ENCODE measurements around the gene SLC37A4.
"Not testable (repeated sequence)": the region's sequence is repeated elsewhere in the genome, so short reads cannot be mapped to it uniquely, and the experiment has no call there.

SLC37A4 gene

DNA sequence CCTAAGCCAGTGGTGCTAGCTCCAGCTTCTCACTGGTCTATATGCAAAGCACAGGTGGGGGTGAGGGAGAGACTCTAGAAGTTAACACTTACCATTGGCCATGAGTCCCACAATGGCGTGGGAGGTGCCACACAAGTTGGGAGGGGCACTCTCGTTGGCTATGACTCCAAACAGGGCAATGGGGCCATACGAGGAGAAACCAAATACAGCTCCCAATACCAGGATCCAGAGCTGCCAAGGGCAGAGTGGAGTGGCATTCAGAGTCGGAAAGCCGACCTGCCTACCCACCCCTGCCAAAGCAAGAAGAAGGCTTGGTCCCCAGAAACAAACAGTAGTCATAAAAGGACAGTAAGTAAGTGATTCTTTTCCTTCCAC is 5.6 kb downstream of the SLC37A4 start:
- H3K4me3 ChIP-seq (ENCODE audit: low read depth, low read length), result no peak overlapping the region
- TF ChIP-seq, protein P1, sequence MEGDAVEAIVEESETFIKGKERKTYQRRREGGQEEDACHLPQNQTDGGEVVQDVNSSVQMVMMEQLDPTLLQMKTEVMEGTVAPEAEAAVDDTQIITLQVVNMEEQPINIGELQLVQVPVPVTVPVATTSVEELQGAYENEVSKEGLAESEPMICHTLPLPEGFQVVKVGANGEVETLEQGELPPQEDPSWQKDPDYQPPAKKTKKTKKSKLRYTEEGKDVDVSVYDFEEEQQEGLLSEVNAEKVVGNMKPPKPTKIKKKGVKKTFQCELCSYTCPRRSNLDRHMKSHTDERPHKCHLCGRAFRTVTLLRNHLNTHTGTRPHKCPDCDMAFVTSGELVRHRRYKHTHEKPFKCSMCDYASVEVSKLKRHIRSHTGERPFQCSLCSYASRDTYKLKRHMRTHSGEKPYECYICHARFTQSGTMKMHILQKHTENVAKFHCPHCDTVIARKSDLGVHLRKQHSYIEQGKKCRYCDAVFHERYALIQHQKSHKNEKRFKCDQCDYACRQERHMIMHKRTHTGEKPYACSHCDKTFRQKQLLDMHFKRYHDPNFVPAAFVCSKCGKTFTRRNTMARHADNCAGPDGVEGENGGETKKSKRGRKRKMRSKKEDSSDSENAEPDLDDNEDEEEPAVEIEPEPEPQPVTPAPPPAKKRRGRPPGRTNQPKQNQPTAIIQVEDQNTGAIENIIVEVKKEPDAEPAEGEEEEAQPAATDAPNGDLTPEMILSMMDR (IDR thresholded peaks at IDR 0.05; ENCODE audit: control insufficient read depth, extremely low read depth, insufficient read depth), result no peak
- DNase-seq (ENCODE audit: low read depth), result no peak

DNA sequence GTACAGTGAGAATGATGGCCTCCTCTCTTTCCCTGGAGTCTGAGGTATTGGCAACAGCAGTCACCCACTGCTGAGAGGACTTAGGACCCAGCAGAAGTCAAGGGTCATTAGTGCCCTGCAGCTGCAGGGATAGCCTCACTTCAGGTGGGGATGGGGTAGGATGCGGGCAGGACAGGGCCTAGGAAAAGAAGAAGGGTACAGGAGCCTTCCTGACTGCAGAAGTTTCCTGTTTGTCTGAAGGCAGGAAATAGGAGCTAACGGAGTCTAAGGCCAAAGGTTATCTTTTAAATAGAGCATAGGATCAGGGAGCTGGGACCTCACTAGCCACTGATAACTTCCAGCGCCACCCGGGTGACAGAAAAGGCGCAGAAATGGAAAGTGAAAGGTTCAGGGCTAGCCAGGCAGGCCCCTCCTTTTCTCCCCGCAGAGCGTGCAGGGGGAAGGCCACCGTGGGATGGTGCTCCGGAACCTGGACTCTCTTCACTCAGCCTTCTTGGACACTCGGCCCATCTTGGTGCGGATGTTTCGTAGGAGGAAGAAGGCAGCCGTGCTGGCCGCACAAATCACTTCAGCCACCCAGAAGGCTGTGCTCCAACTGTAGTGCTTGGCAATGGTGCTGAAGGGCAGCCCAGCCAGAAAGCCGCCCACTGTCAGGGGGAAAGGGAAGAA is 6.1 kb downstream of the SLC37A4 start:
- TF ChIP-seq, protein P1 (IDR thresholded peaks at IDR 0.05; ENCODE audit: control insufficient read depth, extremely low read depth, insufficient read depth), result no peak
- H3K4me3 ChIP-seq (ENCODE audit: low read depth, low read length), result no peak overlapping the region
- no peak for DNase-seq (ENCODE audit: low read depth)

DNA sequence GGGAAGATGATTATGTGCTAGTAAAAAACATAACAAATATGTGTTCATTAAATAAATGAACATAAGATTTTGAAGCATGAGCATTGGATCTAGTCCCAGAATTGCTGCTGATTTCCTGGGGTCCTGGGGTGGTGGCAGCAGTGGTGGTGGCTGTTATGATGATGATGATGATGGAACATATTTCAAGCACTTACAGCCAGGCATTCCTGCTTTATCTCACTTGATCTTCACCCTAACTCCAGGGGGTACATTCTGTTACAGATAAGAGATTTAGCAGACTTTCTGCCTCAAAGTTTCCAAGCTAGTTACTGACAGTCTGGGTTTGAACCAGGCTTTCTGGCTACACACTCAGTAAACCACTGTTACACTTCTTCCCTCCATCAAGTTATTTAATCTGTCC is 6.9 kb downstream of the SLC37A4 start:
- TF ChIP-seq, protein P1 (IDR thresholded peaks at IDR 0.05; ENCODE audit: control insufficient read depth, extremely low read depth, insufficient read depth), result no peak
- no peak overlapping the region for H3K4me3 ChIP-seq (ENCODE audit: low read depth, low read length)
- DNase-seq (ENCODE audit: low read depth), result no peak

DNA sequence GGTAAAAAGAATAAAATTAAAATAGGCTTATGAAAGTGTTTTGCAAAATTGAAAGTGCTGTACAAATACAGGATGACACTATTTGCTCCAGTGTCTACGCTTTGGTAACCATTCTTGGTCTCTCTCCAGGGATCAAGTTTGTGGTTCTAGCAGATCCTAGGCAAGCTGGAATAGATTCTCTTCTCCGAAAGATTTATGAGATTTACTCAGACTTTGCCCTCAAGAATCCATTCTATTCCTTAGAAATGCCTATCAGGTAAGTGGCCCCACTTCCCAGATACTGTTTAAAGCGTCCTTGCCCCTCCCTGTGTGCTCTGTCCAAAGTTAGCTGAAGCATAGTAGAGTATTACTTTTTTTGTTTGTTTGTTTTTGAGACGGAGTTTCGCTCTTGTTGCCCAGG is 9.0 kb downstream of the SLC37A4 start:
- no peak for DNase-seq (ENCODE audit: low read depth)
- TF ChIP-seq, protein P1 (IDR thresholded peaks at IDR 0.05; ENCODE audit: control insufficient read depth, extremely low read depth, insufficient read depth), result no peak
- H3K4me3 ChIP-seq (ENCODE audit: low read depth, low read length), result no peak overlapping the region

DNA sequence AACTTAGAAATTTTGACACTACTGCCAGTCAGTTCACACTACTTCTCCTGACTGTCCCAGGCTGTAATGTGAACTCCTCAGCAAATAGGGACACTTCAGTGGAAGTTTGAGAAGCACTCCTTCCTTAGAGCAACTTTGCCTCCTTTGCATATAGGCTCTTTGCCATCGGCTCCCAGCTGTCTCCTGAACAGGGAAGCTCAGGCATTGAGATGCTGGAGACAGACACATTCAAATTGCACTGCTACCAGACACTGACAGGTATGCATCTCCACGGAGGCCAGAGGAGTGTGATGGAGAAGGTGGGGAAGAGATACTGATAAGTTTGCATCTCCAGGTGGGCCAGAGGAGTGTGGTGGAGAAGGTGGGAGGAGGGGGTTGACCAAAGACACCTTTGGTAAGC is 10.7 kb downstream of the SLC37A4 start:
- TF ChIP-seq, protein P1 (IDR thresholded peaks at IDR 0.05; ENCODE audit: control insufficient read depth, extremely low read depth, insufficient read depth), result no peak
- no peak for DNase-seq (ENCODE audit: low read depth)
- peak overlapping the region; percentile 98 for H3K4me3 ChIP-seq (ENCODE audit: low read depth, low read length)

DNA sequence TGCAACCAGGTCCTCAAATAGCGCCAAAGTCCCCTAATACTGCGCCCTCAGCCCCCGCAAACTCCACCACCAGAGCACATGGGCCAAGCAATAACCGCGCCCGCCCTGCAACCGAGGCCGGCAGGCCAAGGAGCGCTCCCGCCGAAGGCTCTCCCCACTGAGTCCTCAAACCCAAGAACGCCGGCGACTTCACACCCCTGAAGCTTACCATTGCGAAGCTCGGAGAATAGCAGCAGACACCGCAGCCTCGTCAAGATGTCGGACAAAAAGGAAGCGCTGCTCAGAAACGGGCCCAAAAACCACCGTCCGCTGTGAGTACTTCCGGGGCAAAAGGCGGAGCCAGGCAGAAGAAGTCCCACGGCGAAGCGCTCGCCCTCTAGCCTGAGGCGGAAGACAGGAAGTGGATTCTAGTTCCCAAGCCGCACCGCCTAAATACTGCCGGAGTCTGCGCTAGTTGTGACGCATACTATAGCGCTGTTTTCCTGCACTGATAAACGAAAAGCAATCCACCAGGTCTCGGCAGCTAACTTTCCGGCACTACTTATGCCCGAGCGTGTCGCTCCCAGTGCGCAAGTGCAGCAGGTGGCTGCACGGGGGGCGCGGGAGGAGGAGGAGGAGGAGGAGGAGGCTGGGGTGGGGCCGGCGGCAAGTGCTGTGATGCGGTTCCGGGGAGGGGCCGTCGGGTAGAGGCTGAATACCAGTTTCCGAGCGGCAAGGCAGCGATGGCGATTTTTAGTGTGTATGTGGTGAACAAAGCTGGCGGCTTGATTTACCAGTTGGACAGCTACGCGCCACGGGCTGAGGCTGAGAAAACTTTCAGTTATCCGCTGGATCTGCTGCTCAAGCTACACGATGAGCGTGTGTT is 12.4 kb downstream of the SLC37A4 start, which contains the start of the genes RPS25 and TRAPPC4:
Gene RPS25 (minus strand): TSS at position 270 of the 865 bp plus-strand sequence. CDS start 59 bp downstream, at position 211.
Gene TRAPPC4 (plus strand): TSS at position 693 of the 865 bp plus-strand sequence. CDS start 30 bp downstream, at position 723.
- peak within 1 kb of the TSS; percentile 98 for H3K4me3 ChIP-seq (ENCODE audit: low read depth, low read length)
- TF ChIP-seq, protein P1 (IDR thresholded peaks at IDR 0.05; ENCODE audit: control insufficient read depth, extremely low read depth, insufficient read depth), result 0 out of 2 replicates have a peak, but pooled peaks have one; percentile 1
- peak; percentile 94 for DNase-seq (ENCODE audit: low read depth)

DNA sequence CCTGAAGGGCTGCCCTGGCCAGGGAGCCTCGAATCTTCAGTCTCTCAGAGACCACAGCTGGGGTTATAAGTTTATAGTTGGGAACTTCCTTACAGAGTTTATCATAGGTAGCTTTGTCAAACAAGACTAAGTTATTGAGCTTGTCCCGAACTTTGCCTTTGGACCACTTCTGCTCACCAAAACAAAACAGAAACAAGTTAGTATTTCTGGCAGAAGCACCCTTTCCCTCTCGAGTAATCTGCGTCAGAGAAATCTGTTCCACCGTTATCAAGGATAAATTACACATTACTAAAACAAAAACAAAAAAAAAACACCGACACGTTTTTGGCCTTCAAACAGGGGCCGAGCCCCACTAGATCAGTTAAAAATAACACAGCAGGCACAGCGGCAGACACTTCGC is 13.3 kb downstream of the SLC37A4 start:
- DNase-seq (ENCODE audit: low read depth), result not testable (repeated sequence)
- peak overlapping the region; percentile 98 for H3K4me3 ChIP-seq (ENCODE audit: low read depth, low read length)

Data from LNCaP clone FGC (cell line).